ENCODE measurements around the gene ZNF195.
"Not testable (repeated sequence)": the region's sequence is repeated elsewhere in the genome, so short reads cannot be mapped to it uniquely, and the experiment has no call there.

The ZNF195 gene

GRCh38 chr11:3404076-3404925 lies 25.4 kb upstream of the ZNF195 start:
- DNase-seq (ENCODE audit: low read depth in 1 of 2, low spot score in 1 of 2) = peak; percentile 45 to 93

GRCh38 chr11:3402861-3403250 lies 23.9 kb upstream of the ZNF195 start:
- H3K27ac ChIP-seq (replicated peaks) = 0 out of 2 replicates have a peak overlapping the region, but pooled peaks have one; percentile 6
- not testable (repeated sequence) for H3K27me3 ChIP-seq (ENCODE audit: insufficient read depth, poor library complexity, severe bottlenecking); DNase-seq (ENCODE audit: low read depth in 1 of 2, low spot score in 1 of 2); H3K4me3 ChIP-seq (replicated peaks; ENCODE audit: insufficient read depth, low read length)

More at GRCh38 chr11:3404076-3404925, 25.4 kb upstream of the ZNF195 start:
- not testable (repeated sequence) for H3K4me3 ChIP-seq (replicated peaks; ENCODE audit: insufficient read depth, low read length); H3K27me3 ChIP-seq (ENCODE audit: insufficient read depth, poor library complexity, severe bottlenecking)
- peak overlapping the region; percentile 92 for H3K27ac ChIP-seq (replicated peaks)
- peak; percentile 96 for TF ChIP-seq SPI1 (IDR thresholded peaks at IDR 0.05; ENCODE audit: borderline replicate concordance, low read depth)
- TF ChIP-seq GABPA (IDR thresholded peaks at IDR 0.05; ENCODE audit: low read depth) = 0 out of 2 replicates have a peak, but pooled peaks have one; percentile 30
- TF ChIP-seq POLR2AphosphoS5 (IDR thresholded peaks at IDR 0.05; ENCODE audit: low read depth) = peak; percentile 74

- H3K27ac ChIP-seq (replicated peaks); H3K4me3 ChIP-seq (replicated peaks; ENCODE audit: insufficient read depth, low read length); H3K27me3 ChIP-seq (ENCODE audit: insufficient read depth, poor library complexity, severe bottlenecking); DNase-seq (ENCODE audit: low read depth in 1 of 2, low spot score in 1 of 2): not testable (repeated sequence)
Observed at GRCh38 chr11:3402181-3402860, 23.4 kb upstream of the ZNF195 start.

- not testable (repeated sequence) for DNase-seq (ENCODE audit: low read depth in 1 of 2, low spot score in 1 of 2); H3K4me3 ChIP-seq (replicated peaks; ENCODE audit: insufficient read depth, low read length); H3K27ac ChIP-seq (replicated peaks); H3K27me3 ChIP-seq (ENCODE audit: insufficient read depth, poor library complexity, severe bottlenecking)
Observed at GRCh38 chr11:3401052-3401451, 22.1 kb upstream of the ZNF195 start.

GRCh38 chr11:3398509-3398908 lies 19.6 kb upstream of the ZNF195 start:
- DNase-seq (ENCODE audit: low read depth in 1 of 2, low spot score in 1 of 2); H3K27me3 ChIP-seq (ENCODE audit: insufficient read depth, poor library complexity, severe bottlenecking); H3K27ac ChIP-seq (replicated peaks); H3K4me3 ChIP-seq (replicated peaks; ENCODE audit: insufficient read depth, low read length): not testable (repeated sequence)

- not testable (repeated sequence) for H3K27me3 ChIP-seq (ENCODE audit: insufficient read depth, poor library complexity, severe bottlenecking); DNase-seq (ENCODE audit: low read depth in 1 of 2, low spot score in 1 of 2); H3K4me3 ChIP-seq (replicated peaks; ENCODE audit: insufficient read depth, low read length); H3K27ac ChIP-seq (replicated peaks)
Observed at GRCh38 chr11:3398106-3398505, 19.2 kb upstream of the ZNF195 start.

- H3K4me3 ChIP-seq (replicated peaks; ENCODE audit: insufficient read depth, low read length); DNase-seq (ENCODE audit: low read depth in 1 of 2, low spot score in 1 of 2); H3K27me3 ChIP-seq (ENCODE audit: insufficient read depth, poor library complexity, severe bottlenecking); H3K27ac ChIP-seq (replicated peaks): not testable (repeated sequence)
Observed at GRCh38 chr11:3397210-3397609, 18.3 kb upstream of the ZNF195 start.

GRCh38 chr11:3395468-3395867 lies 16.5 kb upstream of the ZNF195 start:
- H3K4me3 ChIP-seq (replicated peaks; ENCODE audit: insufficient read depth, low read length); H3K27me3 ChIP-seq (ENCODE audit: insufficient read depth, poor library complexity, severe bottlenecking); H3K27ac ChIP-seq (replicated peaks); DNase-seq (ENCODE audit: low read depth in 1 of 2, low spot score in 1 of 2): not testable (repeated sequence)

GRCh38 chr11:3394956-3395355 lies 16.0 kb upstream of the ZNF195 start:
- not testable (repeated sequence) for H3K27ac ChIP-seq (replicated peaks); H3K27me3 ChIP-seq (ENCODE audit: insufficient read depth, poor library complexity, severe bottlenecking); H3K4me3 ChIP-seq (replicated peaks; ENCODE audit: insufficient read depth, low read length); DNase-seq (ENCODE audit: low read depth in 1 of 2, low spot score in 1 of 2)

- not testable (repeated sequence) for H3K27ac ChIP-seq (replicated peaks); H3K4me3 ChIP-seq (replicated peaks; ENCODE audit: insufficient read depth, low read length); H3K27me3 ChIP-seq (ENCODE audit: insufficient read depth, poor library complexity, severe bottlenecking); DNase-seq (ENCODE audit: low read depth in 1 of 2, low spot score in 1 of 2)
Observed at GRCh38 chr11:3393450-3393849, 14.5 kb upstream of the ZNF195 start.

All from HL-60 (cell line).